Kidney capillary endothelial cell (primary cell): Measurements from ENCODE around the gene EIF2B2.
"Not testable (repeated sequence)": the region's sequence is repeated elsewhere in the genome, so short reads cannot be mapped to it uniquely, and the experiment has no call there.

Experiments
- DNase-seq: peaks from one replicate; pipeline ENCODE4 v3.0.0-alpha.2; 2018; ENCODE audit warnings: low spot score

The EIF2B2 gene

GRCh38 chr14:74974364-74975058, 28.2 kb upstream of the EIF2B2 start:
- no peak for DNase-seq

- no peak for DNase-seq
Measured at GRCh38 chr14:74975059-74975810, 27.5 kb upstream of the EIF2B2 start.

DNA sequence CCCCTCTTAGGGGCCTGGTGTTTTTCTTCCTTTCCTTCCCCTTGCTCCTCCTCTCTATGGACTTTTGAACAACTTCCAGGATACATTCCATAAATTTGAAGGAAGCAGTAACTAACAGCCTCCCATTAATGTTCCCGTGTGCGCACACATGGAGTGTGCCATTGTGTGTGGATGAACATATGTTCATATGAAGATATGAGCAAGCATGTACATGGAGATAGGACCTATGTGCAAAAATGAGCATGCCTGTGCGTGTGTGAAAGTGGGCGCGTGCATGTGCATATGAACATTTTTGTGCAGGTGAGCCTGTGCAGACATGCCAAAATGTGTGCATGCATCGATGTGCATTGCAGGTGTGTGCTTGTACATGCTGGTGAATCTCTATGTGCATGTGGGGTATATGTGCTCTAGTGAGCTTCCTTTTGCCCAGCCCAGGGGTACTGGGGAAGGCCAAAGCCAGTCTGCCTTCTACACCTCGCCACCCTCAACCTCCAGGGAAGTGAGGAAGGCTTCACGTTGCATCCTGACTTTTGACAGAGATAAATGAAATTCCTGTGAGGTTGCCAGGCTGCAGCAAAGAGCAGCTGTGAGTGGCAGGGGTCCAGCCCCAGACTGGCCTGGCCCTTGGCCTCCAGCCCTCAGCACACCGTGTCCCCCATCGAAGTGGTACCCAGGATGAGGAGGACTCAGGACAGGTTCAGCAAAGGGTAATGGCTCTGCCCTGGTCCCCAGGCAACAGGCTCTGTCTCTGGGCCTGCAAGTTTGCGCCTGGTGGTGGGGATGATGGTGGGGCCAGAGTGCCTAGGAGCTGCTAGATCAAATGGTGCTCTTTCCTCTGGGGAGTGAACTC, 26.2 kb upstream of the EIF2B2 start:
- DNase-seq, result no peak

DNA sequence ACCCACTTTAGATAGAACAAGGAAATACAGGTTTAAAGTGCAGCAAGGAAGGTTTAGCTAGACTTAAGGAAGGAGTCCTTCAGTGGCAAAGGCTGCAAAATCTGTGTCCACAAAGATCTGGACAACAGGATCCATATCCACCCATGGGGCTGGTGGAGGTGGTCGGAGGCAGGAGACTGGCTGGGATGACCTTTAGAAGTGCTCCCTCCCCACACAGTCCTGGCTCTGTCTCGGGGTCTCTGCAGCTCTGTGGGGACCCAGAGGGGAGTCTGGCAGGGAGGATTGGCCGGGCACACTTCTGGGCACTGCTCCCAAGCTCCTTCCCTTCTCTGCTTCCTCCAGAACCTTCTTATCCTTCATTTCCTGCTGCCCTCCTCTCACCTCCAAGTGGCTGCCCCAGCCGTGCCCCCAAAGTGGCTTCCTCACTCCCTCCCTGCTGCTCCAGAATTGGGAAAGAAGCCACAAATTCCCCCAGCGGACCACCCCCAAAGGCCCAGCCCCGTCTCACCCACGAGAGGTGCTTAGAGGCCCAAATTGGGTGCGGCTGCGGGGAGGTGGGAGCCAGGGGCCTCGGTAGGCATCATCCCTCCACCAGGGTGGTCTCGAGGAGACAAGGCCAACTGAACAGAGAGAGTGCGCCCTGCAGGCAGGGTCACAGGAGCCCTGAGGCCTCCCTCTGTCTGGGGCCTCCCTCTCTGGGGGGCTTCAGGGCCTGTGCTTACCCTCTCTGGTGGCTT, 25.4 kb upstream of the EIF2B2 start:
- no peak for DNase-seq

GRCh38 chr14:74977901-74978385, 24.8 kb upstream of the EIF2B2 start:
- DNase-seq, result no peak

DNA sequence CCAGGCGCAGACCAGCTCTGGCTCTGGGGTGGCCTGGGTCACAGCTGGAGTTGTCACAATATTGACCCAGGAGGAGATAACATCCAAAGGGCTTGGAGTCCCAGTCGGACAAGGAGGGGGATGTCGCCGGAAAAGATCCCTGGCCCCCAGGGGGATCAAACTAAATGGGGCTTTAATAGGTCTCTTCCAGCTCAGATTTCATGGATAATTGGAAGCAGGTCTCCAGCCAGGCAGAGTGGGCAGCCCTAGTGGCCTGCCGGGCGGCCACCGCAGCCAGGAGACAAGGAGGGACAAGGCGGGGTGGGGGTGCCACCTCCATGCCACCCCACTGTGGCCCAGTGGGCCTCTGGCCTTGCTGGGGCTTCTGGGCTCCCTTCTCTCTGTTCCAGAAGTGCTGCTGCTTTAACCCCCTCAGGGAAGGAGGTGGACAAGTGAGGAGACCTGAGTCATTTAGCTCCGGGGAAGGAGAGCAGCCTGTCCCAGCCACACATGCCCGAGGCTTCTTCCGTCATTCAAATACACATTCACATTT, 24.2 kb upstream of the EIF2B2 start:
- DNase-seq, result no peak

DNA sequence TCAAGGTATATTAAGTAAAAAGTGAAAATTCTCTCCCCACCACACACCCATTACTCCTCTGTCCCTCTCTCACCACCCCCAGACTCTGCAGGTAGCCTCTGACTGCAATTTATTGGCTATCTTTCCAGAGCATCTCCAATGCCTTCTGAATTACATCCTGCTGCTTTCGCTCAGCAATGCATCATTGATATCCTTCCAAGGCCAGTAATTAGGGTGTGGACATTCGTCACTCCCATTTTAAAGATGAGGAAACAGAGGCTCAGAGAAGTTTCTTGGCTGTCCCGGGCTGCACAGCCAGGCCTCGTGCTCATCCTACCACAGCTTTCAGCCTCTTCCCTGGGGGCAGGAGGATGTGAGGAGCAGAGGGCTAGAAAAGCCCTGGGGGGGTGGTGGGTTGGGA, 23.7 kb upstream of the EIF2B2 start:
- no peak for DNase-seq

GRCh38 chr14:74979442-74980397, 23.0 kb upstream of the EIF2B2 start:
- no peak for DNase-seq

DNA sequence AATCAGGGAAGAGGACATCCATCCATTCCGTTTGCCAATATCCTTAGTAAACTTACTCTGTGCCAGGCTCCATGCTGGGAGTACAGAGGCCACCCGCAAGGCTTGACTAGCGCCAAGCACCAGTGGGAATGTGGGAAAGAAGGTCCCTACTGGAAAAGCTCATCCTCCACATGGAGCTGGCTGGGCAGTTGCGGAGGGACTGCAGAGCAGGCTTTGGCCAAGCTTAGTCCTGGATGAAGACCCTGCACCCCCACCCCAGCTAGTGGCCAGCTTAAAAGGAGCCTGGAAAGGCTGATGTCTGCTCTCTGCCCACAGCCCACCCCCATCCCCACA, 22.4 kb upstream of the EIF2B2 start:
- no peak for DNase-seq

- peak; percentile 88 for DNase-seq
Measured at GRCh38 chr14:74980731-74981461, 21.8 kb upstream of the EIF2B2 start.

DNA sequence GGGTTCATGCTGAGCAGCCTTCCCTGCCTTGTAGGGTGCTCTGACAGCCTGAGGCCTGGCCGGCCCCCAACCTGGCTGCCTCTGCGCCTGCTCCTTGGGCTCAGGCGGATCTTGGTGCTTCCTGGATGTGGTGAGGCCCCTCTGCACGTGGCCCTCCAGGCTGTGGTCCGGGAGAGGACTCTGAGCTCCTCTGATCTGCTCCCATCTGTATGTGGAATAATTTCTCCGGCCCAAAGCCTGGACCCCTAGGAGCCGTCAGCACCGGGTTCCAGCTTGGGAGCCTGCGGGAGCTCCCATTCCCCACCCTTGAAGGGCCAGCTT, 21.3 kb upstream of the EIF2B2 start:
- no peak for DNase-seq

DNA sequence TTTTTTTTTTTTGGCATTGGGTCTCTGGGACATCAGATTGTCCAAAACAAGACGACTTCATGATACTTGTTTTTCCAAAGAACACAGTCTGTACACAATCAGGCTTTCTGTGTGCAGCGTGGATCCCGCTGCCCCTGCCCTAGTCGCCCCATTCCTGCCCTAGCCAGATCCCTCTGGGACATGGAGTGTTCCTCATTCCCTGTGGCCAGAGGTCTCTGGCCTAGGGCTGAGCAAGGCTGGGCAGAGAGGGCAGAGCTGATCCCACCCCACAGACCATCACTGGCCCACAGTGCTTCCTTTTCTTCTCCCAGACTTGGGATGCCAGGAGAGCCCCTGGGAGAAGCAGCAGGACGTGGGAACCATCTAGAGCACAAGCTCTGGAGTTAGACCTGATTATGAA, 20.9 kb upstream of the EIF2B2 start:
- no peak for DNase-seq

DNA sequence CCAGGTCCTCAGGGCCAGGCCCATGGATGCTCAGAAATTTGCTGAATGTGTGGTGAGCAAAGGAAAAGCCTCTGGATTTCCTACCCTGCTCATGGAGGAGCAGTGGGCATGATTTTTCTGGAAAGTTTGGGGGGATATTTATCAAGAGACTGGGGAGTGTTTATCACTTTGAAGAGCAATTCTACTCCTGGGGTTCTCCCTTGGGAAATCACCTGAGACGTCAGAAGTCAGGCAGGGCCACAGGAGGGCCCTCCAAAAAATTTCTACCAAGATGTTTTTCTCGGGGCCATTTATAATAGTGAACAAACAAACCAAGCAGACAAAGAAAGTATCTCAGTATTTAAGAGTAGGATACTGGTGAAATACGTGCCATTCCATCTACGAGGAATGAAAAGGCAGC, 20.1 kb upstream of the EIF2B2 start:
- no peak for DNase-seq

DNA sequence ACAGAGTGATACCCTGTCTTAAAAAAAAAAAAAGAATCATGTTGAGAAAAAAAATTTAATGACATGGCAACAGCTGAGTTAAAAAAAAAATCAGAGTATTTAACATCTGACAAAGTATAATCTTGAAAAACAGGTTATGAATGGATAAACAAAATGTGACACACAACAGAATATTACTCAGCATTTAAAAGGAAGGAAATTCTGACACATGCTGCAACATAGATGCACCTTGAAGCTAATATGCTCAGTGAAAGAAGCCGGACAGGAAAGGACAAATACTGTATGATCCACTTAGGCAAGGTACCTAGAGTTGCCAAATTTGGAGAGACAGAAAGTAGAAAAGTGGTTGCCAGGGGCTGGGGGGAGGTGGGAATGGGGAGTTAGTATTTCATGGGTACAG, 19.4 kb upstream of the EIF2B2 start:
- peak; percentile 88 for DNase-seq

GRCh38 chr14:74984236-74985027, 18.3 kb upstream of the EIF2B2 start:
- DNase-seq, result no peak

- DNase-seq, result no peak
Measured at GRCh38 chr14:74985028-74985310, 17.8 kb upstream of the EIF2B2 start.

- no peak for DNase-seq
Measured at GRCh38 chr14:74985806-74986205, 16.9 kb upstream of the EIF2B2 start.

- peak; percentile 97 for DNase-seq
Measured at GRCh38 chr14:74988131-74988530, 14.6 kb upstream of the EIF2B2 start.

DNA sequence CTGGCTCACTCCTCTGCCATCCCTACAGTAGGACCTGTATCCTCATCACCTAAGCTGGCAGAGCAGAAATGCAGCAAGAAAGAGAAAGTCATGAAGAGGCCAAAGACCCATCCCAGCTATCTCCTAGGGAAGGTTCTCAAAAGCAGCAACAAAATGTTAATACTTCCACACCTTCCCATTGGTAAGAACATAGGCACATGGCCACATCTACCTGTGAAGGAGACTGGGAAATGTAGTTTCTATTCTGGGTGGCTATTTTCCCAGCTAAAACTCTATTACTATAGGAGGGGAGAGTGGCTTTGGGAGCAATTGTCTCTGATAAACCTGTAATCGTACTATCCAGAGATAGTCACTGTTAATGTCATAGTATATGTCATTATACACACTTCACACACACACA, 13.7 kb upstream of the EIF2B2 start:
- no peak for DNase-seq

DNA sequence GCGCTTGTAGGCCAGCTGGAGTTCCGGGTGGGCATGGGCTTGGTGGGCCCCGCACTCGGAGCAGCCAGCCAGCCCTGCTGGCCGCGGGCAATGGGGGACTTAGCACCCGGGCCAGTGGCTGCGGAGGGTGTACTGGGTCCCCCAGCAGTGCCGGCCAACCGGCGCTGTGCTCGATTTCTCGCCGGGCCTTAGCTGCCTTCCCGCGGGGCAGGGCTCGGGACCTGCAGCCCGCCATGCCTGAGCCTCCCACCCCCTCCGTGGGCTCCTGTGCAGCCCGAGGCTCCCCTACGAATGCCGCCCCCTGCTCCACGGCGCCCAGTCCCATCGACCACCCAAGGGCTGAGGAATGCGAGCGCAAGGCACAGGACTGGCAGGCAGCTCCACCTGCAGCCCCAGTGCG, 8.5 kb upstream of the EIF2B2 start:
- DNase-seq, result not testable (repeated sequence)
